AG04450 (cell line): ENCODE data around the gene HOXB9. TPM values are rescaled to one million over a fixed set of nuclear protein-coding genes. Genes with fewer than 3 reads are reported as not detected.
A peak's percentile ranks its signal among the peaks of the same experiment; 100 is the strongest.

ENCODE experiments used
- CTCF ChIA-PET: fragments of 300-600, 350-600 bp; formaldehyde crosslinking; extraction: SDS; loops from one replicate; lab custom pipeline; 2022; ENCODE audit warnings: antibody characterized with exemption, inconsistent platforms; lab: Charles Lee
- POLR2A ChIA-PET: fragments of 350-600 bp; formaldehyde crosslinking; extraction: SDS; loops from one replicate; lab custom pipeline; 2021; ENCODE audit warnings: antibody characterized with exemption, inconsistent platforms; lab: Yijun Ruan, JAX
- DNase-seq: peaks from one replicate; pipeline ENCODE4 v3.0.0-alpha.2; 2011; ENCODE audit warnings: low read depth, low spot score
- H3K27ac ChIP-seq: one replicate; pipeline ENCODE4 v1.5.1; 2012; ENCODE audit warnings: low read depth, low read length, control low read depth
- H3K27me3 ChIP-seq: one replicate; pipeline ENCODE4 v1.6.0; 2012; ENCODE audit warnings: low read length; ENCODE audit not compliant: control insufficient read depth, insufficient read depth
- H3K4me3 ChIP-seq: 2 replicates; pipeline ENCODE4 v1.5.1; 2011; ENCODE audit warnings: mild to moderate bottlenecking, low read depth, low read length, control low read depth
- H3K9me3 ChIP-seq: 2 replicates; pipeline ENCODE4 v1.5.1; 2012; ENCODE audit warnings: low read length; ENCODE audit not compliant: control insufficient read depth, insufficient read depth
- polyA plus RNA-seq: library from polyadenylated mRNA; depleted of rRNA; stranded (reverse); fragments of >200 nt; gene quantifications from 2 replicates; pipeline ENCODE4 v1.2.3, GENCODE V29; 2011
- TF ChIP-seq, protein P1 (sequence below): IDR thresholded peaks from 2 replicates; pipeline ENCODE4 v1.5.1; 2011; ENCODE audit warnings: low read depth, low read length, control low read depth, inconsistent platforms

Gene HOXB9
- polyA plus RNA-seq, 1 experiment = 0.02 TPM

DNA sequence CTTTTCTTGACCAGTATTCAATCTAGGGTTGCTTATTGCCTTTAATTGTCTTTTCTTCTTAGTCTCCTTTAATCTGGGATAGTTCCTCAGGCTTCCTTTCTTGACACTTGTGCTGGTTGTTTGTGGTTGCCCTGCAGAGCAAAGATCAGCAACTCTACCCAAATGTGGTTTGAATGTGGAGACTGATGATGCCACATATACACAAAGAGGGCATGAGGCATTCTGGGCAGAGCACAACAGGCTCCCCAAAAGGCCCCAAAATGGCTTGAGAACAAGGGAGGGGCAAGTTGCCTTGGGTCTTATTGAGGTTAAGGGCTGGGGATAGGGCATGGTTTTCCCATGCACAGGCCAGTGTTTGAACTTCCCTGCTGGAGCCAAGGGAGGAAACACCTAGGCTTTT lies 29.8 kb upstream of the HOXB9 start:
- CTCF ChIA-PET = interaction anchor here (1.0 to 1.6 kb wide), 2 partner anchors 16 to 19 kb away, joined by 3 read pairs; no protein-coding TSS in a partner anchor
- no peak overlapping the region for H3K27ac ChIP-seq
- DNase-seq = no peak
- H3K9me3 ChIP-seq = no peaks in the 10 kb centered on the region
- TF ChIP-seq, protein P1, sequence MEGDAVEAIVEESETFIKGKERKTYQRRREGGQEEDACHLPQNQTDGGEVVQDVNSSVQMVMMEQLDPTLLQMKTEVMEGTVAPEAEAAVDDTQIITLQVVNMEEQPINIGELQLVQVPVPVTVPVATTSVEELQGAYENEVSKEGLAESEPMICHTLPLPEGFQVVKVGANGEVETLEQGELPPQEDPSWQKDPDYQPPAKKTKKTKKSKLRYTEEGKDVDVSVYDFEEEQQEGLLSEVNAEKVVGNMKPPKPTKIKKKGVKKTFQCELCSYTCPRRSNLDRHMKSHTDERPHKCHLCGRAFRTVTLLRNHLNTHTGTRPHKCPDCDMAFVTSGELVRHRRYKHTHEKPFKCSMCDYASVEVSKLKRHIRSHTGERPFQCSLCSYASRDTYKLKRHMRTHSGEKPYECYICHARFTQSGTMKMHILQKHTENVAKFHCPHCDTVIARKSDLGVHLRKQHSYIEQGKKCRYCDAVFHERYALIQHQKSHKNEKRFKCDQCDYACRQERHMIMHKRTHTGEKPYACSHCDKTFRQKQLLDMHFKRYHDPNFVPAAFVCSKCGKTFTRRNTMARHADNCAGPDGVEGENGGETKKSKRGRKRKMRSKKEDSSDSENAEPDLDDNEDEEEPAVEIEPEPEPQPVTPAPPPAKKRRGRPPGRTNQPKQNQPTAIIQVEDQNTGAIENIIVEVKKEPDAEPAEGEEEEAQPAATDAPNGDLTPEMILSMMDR = no peak
- peaks cover 17% of the 10 kb centered on the region for H3K27me3 ChIP-seq
- H3K4me3 ChIP-seq = no peak overlapping the region
- POLR2A ChIA-PET = no interaction called here

DNA sequence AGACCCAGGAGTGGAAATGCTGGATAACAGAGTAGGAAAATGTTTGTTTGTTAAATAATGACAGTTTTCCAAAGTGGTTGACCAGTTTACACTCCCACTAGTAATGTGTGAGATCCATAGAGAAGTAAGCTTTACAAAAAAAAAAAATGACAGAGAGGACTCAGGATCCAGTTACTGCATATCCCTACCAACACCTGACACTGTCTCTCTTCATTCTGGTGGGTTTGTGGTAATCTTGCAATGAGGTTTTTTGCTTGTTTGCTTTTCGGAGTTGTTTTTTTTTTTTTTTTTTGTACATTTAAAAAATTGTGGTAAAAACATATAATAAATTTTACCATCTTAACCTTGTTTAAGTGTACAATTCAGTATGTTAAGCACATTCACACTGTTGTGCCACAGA lies 23.6 kb upstream of the HOXB9 start:
- H3K27me3 ChIP-seq = peaks cover 40% of the 10 kb centered on the region

DNA sequence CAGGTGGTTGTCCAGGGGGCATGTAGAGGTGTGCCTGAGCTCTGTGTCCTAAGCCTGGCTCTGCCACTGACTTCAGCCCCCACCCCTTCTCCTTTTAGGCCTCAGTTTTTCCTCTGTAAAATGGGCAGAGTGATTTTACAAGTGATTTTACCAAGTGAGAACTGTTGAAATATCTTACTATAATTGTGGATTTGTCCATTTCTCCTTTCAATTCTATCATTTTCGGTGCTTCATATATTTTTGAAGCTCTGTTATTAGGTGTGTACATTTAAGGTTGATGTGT lies 21.7 kb upstream of the HOXB9 start:
- Histone ChIP-seq H3K4me3 (no peak overlapping the region), H3K9me3 (no peaks in the 10 kb centered on the region; the same call in 1 of the 2 replicates), H3K27me3 (peaks cover 58% of the 10 kb centered on the region), H3K27ac (no peak overlapping the region)
- POLR2A ChIA-PET = no interaction called here
- CTCF ChIA-PET = interaction anchor here (0.6 to 2.4 kb wide), 2 partner anchors 11 to 23 kb away, joined by 4 to 10 read pairs; no protein-coding TSS in a partner anchor
- TF ChIP-seq, protein P1 = no peak
- no peak for DNase-seq

More for the DNA sequence above, 23.6 kb upstream of the HOXB9 start:
- no peak overlapping the region for H3K4me3 ChIP-seq
- POLR2A ChIA-PET = no interaction called here
- H3K9me3 ChIP-seq = no peaks in the 10 kb centered on the region; the same call in 1 of the 2 replicates
- DNase-seq = no peak
- CTCF ChIA-PET = interaction anchor here (0.6 to 0.9 kb wide), 3 partner anchors 13 to 28 kb away, joined by 4 to 5 read pairs (median 4); no protein-coding TSS in a partner anchor
- no peak overlapping the region for H3K27ac ChIP-seq
- TF ChIP-seq, protein P1 = no peak

DNA sequence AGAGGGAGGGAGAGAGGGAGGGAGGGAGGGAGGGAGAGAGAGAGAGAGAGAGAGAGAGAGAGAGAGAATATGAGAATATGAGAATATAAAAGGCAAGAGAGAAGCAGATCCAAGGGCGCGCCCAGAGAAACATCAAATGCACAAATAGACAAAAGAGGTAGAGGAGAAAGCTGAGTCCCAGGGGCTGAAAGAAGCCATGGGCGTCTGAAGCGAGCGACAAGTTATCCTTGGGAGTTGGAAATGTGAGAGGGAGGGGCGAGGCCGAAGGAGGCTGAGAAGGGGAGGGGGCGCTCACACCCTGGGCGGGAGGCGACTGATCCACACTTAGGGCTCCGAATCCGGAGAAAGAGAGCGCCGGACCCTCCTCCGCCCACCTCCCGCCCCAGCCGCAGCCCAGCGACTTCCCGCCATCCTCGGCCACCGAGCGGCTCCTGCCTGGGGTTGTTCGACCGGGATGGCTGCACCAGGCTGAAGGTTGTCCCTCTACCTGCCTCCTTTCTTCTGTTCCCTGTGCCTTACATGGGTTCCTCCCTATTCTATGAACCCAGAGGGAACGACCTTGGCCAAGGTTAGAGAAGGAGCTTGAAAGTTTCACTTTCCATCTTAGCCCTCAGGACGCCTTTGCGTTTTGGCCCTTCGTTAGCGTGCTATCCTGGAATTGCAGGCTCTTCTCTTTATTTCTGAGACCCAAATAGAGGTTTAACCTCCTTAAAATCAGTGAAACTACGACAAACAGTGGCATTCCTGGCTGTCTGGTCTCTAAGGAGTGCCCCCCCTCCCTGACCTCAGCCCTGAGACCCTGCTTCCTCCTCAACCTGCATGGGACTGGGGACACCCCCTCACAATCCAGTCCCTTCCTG lies 21.2 kb upstream of the HOXB9 start:
- TF ChIP-seq, protein P1 = no peak
- Histone ChIP-seq H3K4me3 (peak overlapping the region; percentile 50), H3K9me3 (peaks cover 5% of the 10 kb centered on the region; the same call in 1 of the 2 replicates), H3K27me3 (peaks cover 64% of the 10 kb centered on the region), H3K27ac (no peak overlapping the region)
- POLR2A ChIA-PET = no interaction called here
- no peak for DNase-seq
- CTCF ChIA-PET = interaction anchor here (0.6 to 2.4 kb wide), 3 partner anchors 11 to 24 kb away, joined by 4 to 10 read pairs (median 5); no protein-coding TSS in a partner anchor
